MM.1S (cell line): ENCODE results near the gene NCBP2.

Source experiments
- DNase-seq: peaks from one replicate; pipeline ENCODE4 v3.0.0-alpha.2; 2015
- H2AFZ ChIP-seq: fragments of 300-600 bp; sonication (generic); 2 replicates; pipeline ENCODE4 v1.6.0; 2016; ENCODE audit warnings: antibody characterized with exemption, low read length
- H3F3A ChIP-seq: fragments of 300-600 bp; sonication (generic); 2 replicates; pipeline ENCODE4 v1.6.1; 2016; ENCODE audit warnings: mild to moderate bottlenecking, antibody characterized with exemption, low read length, moderate library complexity, mixed read lengths; ENCODE audit not compliant: insufficient read depth
- H3K27ac ChIP-seq: fragments of 300-600 bp; sonication (generic); 2 replicates; pipeline ENCODE4 v1.5.1; 2016; ENCODE audit warnings: mild to moderate bottlenecking, low read length
- H3K27me3 ChIP-seq: fragments of 300-600 bp; sonication (generic); replicated peaks from 2 replicates; pipeline ENCODE4 v1.6.0; 2016; ENCODE audit warnings: low read length; ENCODE audit not compliant: insufficient read depth
- H3K36me3 ChIP-seq: fragments of 300-600 bp; sonication (generic); replicated peaks from 2 replicates; pipeline ENCODE4 v1.6.1; 2016; ENCODE audit warnings: mild to moderate bottlenecking, low read length, mixed read lengths; ENCODE audit not compliant: insufficient read depth
- H3K4me1 ChIP-seq: fragments of 300-600 bp; sonication (generic); 2 replicates; pipeline ENCODE4 v1.6.1; 2016; ENCODE audit warnings: low read length, mixed read lengths
- H3K4me2 ChIP-seq: fragments of 300-600 bp; sonication (generic); 2 replicates; pipeline ENCODE4 v1.6.0; 2016; ENCODE audit warnings: low read depth, low read length
- H3K4me3 ChIP-seq: fragments of 300-600 bp; sonication (generic); 2 replicates; pipeline ENCODE4 v1.5.1; 2016; ENCODE audit warnings: low read length, mixed read lengths
- H3K79me2 ChIP-seq: fragments of 300-600 bp; sonication (generic); 2 replicates; pipeline ENCODE4 v1.6.1; 2016; ENCODE audit warnings: mixed run types, low read length, mixed read lengths
- H3K9ac ChIP-seq: fragments of 300-600 bp; sonication (generic); 2 replicates; pipeline ENCODE4 v1.6.1; 2016; ENCODE audit warnings: low read length, mixed read lengths
- H3K9me2 ChIP-seq: fragments of 300-600 bp; sonication (generic); replicated peaks from 2 replicates; pipeline ENCODE4 v1.6.1; 2016; ENCODE audit warnings: mild to moderate bottlenecking, low read length, mixed read lengths; ENCODE audit not compliant: insufficient read depth
- H3K9me3 ChIP-seq: fragments of 300-600 bp; sonication (generic); replicated peaks from 2 replicates; pipeline ENCODE4 v1.6.1; 2016; ENCODE audit warnings: mild to moderate bottlenecking, low read length, mixed read lengths; ENCODE audit not compliant: insufficient read depth
- H4K20me1 ChIP-seq: fragments of 300-600 bp; sonication (generic); 2 replicates; pipeline ENCODE4 v1.6.1; 2016; ENCODE audit warnings: mild to moderate bottlenecking, low read length, moderate library complexity, mixed read lengths; ENCODE audit not compliant: insufficient read depth
- EZH2 ChIP-seq: fragments of 300-600 bp; sonication (generic); optimal IDR thresholded peaks from 2 replicates; pipeline ENCODE3; 2017; ENCODE audit warnings: low read depth, mild to moderate bottlenecking, antibody characterized with exemption, low read length, mixed read lengths
- EZH2phosphoT487 ChIP-seq: fragments of 300-600 bp; sonication (generic); IDR thresholded peaks from 2 replicates; pipeline ENCODE4 v1.6.1; 2018; ENCODE audit warnings: antibody characterized with exemption, low read length
- TF ChIP-seq, protein P1 (sequence below): fragments of 300-600 bp; sonication (generic); IDR thresholded peaks from 2 replicates; pipeline ENCODE4 v1.5.1; 2016; ENCODE audit warnings: antibody characterized with exemption, low read length, mixed read lengths

The NCBP2 gene

DNA sequence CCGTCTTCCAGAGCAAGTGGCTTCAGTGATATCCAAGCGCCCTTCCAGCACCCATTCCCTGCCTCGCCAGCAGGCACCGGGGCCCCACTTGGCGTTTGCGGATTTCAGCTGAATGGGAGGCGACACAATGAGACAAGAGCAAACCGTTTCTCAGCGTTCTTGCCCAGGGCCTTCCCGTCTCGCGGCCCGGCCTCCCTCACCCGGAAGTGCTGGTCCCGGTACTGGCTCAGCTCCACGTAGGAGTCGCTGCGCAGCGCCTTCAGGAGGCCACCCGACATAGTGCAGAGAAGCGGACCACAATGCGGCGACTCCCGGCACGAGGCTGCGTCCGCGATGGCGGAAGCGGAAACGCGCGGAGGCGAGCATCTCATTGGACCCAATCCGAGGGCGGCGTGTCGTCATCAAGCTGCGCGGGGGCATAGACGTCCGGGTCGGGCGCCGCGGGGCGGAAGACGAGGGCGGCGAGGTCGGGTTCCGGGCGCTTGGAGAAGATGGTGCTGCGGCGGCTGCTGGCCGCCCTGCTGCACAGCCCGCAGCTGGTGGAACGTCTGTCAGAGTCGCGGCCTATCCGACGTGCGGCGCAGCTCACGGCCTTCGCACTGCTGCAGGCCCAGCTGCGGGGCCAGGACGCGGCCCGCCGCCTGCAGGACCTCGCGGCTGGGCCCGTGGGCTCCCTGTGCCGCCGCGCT, at the start of gene NCBP2:
NCBP2 (minus strand) TSS at position 303 of the 689 bp plus-strand sequence; CDS start at position 278, 25 bp downstream.
- peaks cover 9% of the 10 kb centered on the region; the same call in 1 of the 2 replicates for H3K36me3 ChIP-seq
- no peaks in the 10 kb centered on the region for H3K9me3 ChIP-seq
- peak; percentile 100 for DNase-seq
- H3K9ac ChIP-seq: peak within 1 kb of the TSS; percentile 87
- peaks cover 10% of the 10 kb centered on the region; the same call in 1 of the 2 replicates for H3K4me1 ChIP-seq
- peak within 1 kb of the TSS; percentile 84 for H3K4me3 ChIP-seq
- no peaks in the 10 kb centered on the region for H3K27me3 ChIP-seq
- peaks cover 13% of the 10 kb centered on the region for H3F3A ChIP-seq
- no peaks in the 10 kb centered on the region; the same call in 1 of the 2 replicates for H4K20me1 ChIP-seq
- H2AFZ ChIP-seq: peak within 1 kb of the TSS; percentile 87
- H3K9me2 ChIP-seq: no peaks in the 10 kb centered on the region
- peaks cover 66% of the 10 kb centered on the region for H3K79me2 ChIP-seq
- peak within 1 kb of the TSS; percentile 94 for H3K4me2 ChIP-seq
- TF ChIP-seq, protein P1, sequence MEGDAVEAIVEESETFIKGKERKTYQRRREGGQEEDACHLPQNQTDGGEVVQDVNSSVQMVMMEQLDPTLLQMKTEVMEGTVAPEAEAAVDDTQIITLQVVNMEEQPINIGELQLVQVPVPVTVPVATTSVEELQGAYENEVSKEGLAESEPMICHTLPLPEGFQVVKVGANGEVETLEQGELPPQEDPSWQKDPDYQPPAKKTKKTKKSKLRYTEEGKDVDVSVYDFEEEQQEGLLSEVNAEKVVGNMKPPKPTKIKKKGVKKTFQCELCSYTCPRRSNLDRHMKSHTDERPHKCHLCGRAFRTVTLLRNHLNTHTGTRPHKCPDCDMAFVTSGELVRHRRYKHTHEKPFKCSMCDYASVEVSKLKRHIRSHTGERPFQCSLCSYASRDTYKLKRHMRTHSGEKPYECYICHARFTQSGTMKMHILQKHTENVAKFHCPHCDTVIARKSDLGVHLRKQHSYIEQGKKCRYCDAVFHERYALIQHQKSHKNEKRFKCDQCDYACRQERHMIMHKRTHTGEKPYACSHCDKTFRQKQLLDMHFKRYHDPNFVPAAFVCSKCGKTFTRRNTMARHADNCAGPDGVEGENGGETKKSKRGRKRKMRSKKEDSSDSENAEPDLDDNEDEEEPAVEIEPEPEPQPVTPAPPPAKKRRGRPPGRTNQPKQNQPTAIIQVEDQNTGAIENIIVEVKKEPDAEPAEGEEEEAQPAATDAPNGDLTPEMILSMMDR: peak; percentile 78
- TF ChIP-seq EZH2phosphoT487: no peak
- peak within 1 kb of the TSS; percentile 77 for H3K27ac ChIP-seq

DNA sequence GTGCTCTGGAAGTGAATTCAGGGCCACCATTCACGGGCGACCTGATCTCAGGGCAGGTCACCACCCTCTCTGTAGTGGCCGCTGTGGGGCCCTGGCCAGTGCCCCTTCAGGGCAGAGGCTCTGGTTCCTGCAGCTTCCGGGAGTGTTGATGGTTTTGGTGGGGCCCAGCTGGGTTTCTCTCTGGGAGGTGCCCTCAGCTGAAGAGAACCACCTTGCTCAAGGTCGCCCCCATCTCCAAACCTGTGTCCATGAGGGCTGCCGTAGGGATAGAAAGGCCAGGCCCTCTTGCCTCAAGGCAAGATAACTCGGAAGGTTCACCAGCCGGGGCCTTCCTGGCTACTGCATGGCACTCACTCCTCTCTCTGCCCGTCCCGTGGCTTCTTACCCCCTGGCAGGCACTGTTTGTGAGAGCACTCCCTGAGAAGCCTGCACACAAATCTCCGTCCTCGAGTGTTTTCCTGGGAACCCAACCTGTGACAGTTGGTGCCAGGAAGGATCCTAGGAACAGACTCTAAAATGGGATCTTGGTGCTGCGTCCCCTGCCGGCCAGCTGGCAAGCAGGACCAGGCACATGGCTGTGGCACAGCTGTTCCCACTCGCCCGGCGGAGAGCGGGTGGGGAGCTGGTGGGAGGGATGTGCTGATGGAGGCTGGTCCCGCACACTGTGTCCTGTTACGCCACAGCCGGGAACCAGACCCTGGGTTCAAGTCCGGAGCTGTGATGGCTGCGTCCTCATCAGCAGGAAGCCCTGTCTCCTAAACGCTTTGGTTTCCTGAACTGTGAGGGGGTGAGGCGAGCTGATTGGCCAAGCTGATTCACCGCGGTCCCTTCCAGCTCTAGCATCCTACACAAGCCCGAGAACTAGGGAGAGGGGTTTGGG, 49.5 kb upstream of the NCBP2 start:
- DNase-seq: no peak
- no peaks in the 10 kb centered on the region for H3K36me3 ChIP-seq
- no peak overlapping the region for H3K27ac ChIP-seq
- no peaks in the 10 kb centered on the region for H4K20me1 ChIP-seq
- H3K4me2 ChIP-seq: no peak overlapping the region
- no peaks in the 10 kb centered on the region for H3K9me2 ChIP-seq
- H3K79me2 ChIP-seq: no peaks in the 10 kb centered on the region
- H3K9me3 ChIP-seq: no peaks in the 10 kb centered on the region
- no peak overlapping the region for H3K4me3 ChIP-seq
- TF ChIP-seq EZH2phosphoT487 (no peak), EZH2 (no peak)
- TF ChIP-seq, protein P1: no peak
- H3K9ac ChIP-seq: no peak overlapping the region
- no peaks in the 10 kb centered on the region for H3F3A ChIP-seq
- no peaks in the 10 kb centered on the region for H3K4me1 ChIP-seq
- no peak overlapping the region for H2AFZ ChIP-seq
- H3K27me3 ChIP-seq: no peaks in the 10 kb centered on the region

DNA sequence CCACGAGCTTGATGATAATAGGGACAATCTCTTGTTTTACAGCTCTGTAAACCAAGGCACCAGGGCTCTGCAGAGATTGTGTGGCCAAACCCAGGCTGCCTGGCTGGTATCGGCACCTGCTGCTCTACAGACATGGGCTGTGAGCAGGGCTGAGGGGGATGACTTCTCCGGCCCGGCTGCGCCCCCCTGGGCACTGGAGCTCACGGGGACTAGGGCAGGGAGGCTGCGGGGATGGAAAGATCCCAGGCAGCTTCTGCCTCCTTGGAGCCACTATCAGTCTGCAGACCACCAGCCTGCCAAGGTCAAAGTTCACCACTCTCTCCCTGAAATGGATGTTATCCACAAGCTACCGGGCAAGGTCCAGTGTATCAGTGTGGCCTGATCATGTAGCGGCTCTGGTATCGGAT, 48.3 kb upstream of the NCBP2 start:
- no peaks in the 10 kb centered on the region for H3K36me3 ChIP-seq
- no peaks in the 10 kb centered on the region for H3K4me1 ChIP-seq
- H4K20me1 ChIP-seq: no peaks in the 10 kb centered on the region
- no peak overlapping the region for H3K27ac ChIP-seq
- H3K27me3 ChIP-seq: no peaks in the 10 kb centered on the region
- no peak overlapping the region for H3K9ac ChIP-seq
- H3K4me3 ChIP-seq: no peak overlapping the region
- no peak overlapping the region for H3K4me2 ChIP-seq
- TF ChIP-seq, protein P1: no peak
- TF ChIP-seq EZH2 (no peak), EZH2phosphoT487 (no peak)
- H3F3A ChIP-seq: no peaks in the 10 kb centered on the region
- no peaks in the 10 kb centered on the region for H3K79me2 ChIP-seq
- no peaks in the 10 kb centered on the region for H3K9me2 ChIP-seq
- no peak for DNase-seq
- no peaks in the 10 kb centered on the region for H3K9me3 ChIP-seq
- H2AFZ ChIP-seq: no peak overlapping the region
